ENCODE data around the gene KRTAP4-11.
"Not testable (repeated sequence)": the region's sequence is repeated elsewhere in the genome, so short reads cannot be mapped to it uniquely, and the experiment has no call there.

KRTAP4-11 gene

GRCh38 chr17:41117846-41118386 is at the start of gene KRTAP4-11:
TSS of gene KRTAP4-11 (minus strand) at chr17:41118373. CDS start at chr17:41118315, 58 bp downstream.
- DNase-seq: not testable (repeated sequence)

DNA sequence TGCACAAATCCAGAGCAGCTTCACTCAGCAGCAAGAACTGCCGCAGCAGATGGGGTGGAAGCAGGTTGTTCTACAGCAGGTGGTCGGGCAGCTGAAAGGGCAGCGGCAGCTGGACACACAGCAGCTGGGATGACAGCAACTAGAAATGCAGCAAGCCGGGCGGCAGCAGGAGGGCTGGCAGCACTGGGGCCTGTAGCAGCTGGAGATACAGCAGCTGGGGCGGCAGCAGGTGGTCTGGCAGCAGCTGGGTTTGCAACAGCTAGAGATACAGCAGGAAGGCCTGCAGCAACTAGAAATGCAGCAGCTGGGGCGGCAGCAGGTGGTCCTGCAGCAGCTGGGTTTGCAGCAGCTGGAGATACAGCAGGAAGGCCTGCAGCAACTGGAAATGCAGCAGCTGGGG is 49.4 kb upstream of the KRTAP4-11 start:
- DNase-seq: no peak

- DNase-seq: no peak
Observed at GRCh38 chr17:41163828-41164227, 45.7 kb upstream of the KRTAP4-11 start.

- no peak for DNase-seq
Observed at GRCh38 chr17:41160648-41161047, 42.5 kb upstream of the KRTAP4-11 start, which contains the start of gene KRTAP4-4. TSS of gene KRTAP4-4 (minus strand) at chr17:41160748. CDS start at chr17:41160691, 57 bp downstream.

GRCh38 chr17:41160190-41160589 is 42.0 kb upstream of the KRTAP4-11 start:
- DNase-seq: not testable (repeated sequence)

GRCh38 chr17:41153856-41154255 is 35.7 kb upstream of the KRTAP4-11 start:
- no peak for DNase-seq

DNA sequence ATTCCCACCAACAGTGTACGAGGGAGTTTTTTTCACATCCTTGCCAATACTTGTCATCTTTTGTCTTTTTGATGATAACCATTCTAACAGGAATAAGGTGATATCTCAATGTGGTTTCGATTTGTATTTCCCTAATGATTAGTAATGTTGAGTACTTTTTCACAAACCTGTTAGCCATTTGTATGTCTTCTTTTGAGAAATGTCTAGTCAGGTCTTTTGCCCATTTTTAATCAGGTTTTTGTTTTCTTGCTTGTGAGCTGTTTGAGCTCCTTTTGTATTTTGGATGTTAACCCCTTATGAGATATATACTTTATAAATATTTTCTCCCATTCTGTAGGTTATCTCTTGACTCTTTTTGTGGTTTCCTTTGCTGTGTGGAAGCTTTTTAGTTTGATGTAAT is 33.4 kb upstream of the KRTAP4-11 start:
- no peak for DNase-seq

DNA sequence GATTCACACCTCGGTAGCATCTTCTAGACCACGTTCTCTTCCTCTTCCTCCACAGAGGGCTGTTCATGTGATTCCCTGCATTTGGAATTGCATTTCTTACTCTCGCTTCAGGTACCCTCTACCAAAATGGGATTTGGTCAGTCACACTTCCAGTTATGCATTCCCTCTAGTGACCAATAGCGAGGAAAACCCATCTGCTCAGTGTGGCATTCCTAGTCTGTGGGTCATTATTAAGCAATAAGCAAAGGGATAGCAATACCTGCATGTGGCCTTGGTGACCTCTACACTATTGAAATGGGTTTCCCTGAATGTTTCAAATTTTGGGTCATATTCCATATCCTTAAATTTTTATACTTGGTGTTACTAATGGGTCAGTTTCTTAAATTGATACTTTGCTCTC is 31.9 kb upstream of the KRTAP4-11 start:
- DNase-seq: no peak

DNA sequence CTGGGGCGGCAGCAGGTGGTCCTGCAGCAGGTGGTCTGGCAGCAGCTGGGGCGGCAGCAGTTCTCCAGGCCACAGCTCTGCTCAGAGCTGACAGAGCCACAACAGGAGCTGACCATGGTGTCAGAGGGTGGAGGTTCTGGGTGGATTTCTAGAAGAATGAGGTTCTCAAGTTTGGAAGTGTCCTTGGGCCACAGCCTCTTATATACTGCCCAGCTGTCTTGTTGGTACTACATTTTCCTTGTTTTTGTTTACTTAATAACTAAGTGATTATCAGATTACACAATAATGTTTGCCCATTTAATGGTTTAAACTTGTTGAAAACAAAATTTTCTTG is 31.4 kb upstream of the KRTAP4-11 start, which contains the start of gene KRTAP4-5:
Gene KRTAP4-5 (minus strand): TSS at position 174 of the 334 bp plus-strand sequence. CDS start 58 bp downstream, at position 116.
- no peak for DNase-seq

GRCh38 chr17:41148971-41149651 is 30.9 kb upstream of the KRTAP4-11 start:
- DNase-seq: not testable (repeated sequence)

DNA sequence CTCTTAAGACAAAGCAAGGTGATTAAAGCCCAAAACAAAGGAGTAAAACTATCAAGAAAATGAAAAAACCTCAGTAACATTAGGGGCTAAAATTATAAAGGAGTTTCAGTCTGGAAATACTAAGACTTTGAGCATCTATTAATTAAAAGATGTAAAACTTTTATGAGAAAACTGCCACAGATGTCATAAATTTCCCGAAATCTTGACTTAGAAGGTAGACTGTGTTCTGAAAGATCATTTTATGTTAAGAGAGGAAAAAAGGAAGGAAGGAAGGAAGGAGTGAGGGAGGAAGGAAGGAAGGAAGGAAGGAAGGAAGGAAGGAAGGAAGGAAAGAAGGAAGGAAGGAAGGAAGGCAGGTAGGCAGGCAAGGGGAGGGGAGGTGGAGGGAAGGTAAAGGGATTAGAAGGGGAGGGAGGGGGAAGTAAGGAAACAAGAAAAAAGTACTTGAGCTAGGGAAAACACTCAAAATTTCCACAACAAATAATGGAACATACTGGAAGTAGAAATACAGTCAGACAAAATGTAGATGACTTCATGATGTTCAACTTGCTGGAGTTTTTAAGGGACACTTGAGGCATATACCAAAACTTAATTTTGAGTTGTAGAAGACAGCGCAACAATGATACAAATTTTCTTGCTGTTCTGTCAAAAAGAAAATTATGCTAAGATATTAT is 29.5 kb upstream of the KRTAP4-11 start:
- no peak for DNase-seq

GRCh38 chr17:41145261-41145660 is 27.1 kb upstream of the KRTAP4-11 start:
- DNase-seq: no peak

- DNase-seq: no peak
Observed at GRCh38 chr17:41144846-41145245, 26.7 kb upstream of the KRTAP4-11 start.

- DNase-seq: no peak
Observed at GRCh38 chr17:41141361-41141760, 23.2 kb upstream of the KRTAP4-11 start.

GRCh38 chr17:41140360-41141131 is 22.4 kb upstream of the KRTAP4-11 start, which contains the start of gene KRTAP4-6:
TSS of gene KRTAP4-6 (minus strand) at chr17:41140544. CDS start at chr17:41140487, 57 bp downstream.
- no peak for DNase-seq

- not testable (repeated sequence) for DNase-seq
Observed at GRCh38 chr17:41139865-41140264, 21.7 kb upstream of the KRTAP4-11 start.

GRCh38 chr17:41133880-41134735 is 15.9 kb upstream of the KRTAP4-11 start:
- no peak for DNase-seq

DNA sequence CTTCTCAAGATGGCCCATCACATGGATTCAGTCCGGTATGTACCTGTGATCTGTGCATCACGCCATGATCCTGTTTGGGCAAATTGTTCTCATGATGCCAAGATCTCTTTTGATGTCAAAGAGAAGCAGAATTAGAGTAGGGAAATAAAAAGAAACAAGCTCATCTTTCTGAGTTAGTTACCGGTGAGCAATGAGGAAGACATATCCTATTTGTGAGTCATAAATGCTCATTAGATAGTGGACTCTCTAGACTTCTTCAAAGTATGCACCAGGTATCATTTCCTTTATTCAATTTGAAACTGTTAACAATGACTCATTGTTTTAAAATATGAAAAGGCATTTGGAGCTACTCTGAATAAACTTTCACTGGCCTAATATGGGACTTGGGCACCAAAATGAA is 13.8 kb upstream of the KRTAP4-11 start:
- no peak for DNase-seq

DNA sequence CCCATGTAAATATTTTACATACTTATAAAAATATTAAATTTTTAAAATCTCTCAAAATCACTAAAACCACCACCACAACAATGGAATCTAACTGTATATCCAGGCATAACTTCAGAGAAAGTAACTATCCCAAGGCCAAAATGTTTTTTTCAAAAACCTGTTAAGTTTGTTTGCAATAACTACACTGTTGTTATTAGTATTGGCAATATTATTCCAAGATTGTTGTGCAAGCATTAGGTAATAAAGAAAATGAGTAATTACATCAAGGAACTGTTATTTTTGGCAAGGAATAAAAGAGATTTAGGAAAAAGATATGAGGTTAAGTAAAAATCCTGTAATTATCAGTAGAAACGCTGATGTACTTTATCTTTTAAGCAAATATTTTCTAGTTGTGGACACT is 9.2 kb upstream of the KRTAP4-11 start:
- no peak for DNase-seq

GRCh38 chr17:41126412-41126811 is 8.2 kb upstream of the KRTAP4-11 start:
- DNase-seq: no peak

DNA sequence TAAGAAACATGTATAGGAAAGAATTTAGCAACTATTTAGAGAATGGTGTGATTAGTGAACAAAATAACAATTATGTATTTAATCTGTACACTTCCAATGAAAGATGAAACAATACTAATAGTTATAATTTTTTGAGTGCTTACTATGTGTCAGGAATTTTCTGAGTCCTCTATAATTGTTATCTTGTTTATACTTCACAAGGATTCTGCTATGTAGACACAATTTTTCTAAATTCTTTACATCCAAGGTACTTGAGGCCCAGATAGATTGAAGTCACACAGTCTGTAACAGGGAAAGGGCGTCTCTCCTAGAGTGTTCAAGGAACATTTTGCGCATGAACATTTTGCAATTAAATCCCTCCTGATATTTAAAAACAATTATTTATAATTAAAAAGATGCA is 6.9 kb upstream of the KRTAP4-11 start:
- no peak for DNase-seq

DNA sequence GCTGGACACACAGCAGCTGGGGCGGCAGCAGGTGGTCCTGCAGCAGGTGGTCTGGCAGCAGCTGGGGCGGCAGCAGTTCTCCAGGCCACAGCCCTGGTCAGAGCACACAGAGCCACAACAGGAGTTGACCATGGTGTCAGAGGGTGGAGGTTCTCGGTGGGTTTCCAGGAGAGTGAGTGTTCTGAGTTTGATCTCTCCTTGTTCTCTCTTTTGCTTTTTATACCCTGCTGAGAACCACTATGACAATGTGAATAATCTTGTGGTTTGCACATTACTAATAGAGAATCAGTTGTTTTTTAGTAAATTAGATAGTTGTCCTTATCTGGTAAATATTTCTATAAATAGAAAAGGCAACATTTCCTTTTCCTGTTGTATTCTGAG is 5.8 kb upstream of the KRTAP4-11 start, which contains the start of gene KRTAP4-12:
Gene KRTAP4-12 (minus strand): TSS at position 192 of the 381 bp plus-strand sequence. CDS start 60 bp downstream, at position 132.
- DNase-seq: not testable (repeated sequence)
